Lower leg skin (tissue), 3 donors: ENCODE data around the gene ITGA7.

Source experiments
- CTCF ChIP-seq, 3 donors: fragments of 450-650 bp; IDR thresholded peaks; one replicate each; pipeline ENCODE4 v1.5.1; 2016; ENCODE audit warnings: antibody characterized with exemption in 3 of 3, mild to moderate bottlenecking in 3 of 3, moderate library complexity in 2 of 3
- POLR2A ChIP-seq, 2 donors: fragments of 450-650 bp; IDR thresholded peaks; one replicate each; pipeline ENCODE4 v1.6.1; 2016 to 2017; ENCODE audit warnings: antibody characterized with exemption in 2 of 2, mild to moderate bottlenecking in 1 of 2, moderate library complexity in 1 of 2

DNA sequence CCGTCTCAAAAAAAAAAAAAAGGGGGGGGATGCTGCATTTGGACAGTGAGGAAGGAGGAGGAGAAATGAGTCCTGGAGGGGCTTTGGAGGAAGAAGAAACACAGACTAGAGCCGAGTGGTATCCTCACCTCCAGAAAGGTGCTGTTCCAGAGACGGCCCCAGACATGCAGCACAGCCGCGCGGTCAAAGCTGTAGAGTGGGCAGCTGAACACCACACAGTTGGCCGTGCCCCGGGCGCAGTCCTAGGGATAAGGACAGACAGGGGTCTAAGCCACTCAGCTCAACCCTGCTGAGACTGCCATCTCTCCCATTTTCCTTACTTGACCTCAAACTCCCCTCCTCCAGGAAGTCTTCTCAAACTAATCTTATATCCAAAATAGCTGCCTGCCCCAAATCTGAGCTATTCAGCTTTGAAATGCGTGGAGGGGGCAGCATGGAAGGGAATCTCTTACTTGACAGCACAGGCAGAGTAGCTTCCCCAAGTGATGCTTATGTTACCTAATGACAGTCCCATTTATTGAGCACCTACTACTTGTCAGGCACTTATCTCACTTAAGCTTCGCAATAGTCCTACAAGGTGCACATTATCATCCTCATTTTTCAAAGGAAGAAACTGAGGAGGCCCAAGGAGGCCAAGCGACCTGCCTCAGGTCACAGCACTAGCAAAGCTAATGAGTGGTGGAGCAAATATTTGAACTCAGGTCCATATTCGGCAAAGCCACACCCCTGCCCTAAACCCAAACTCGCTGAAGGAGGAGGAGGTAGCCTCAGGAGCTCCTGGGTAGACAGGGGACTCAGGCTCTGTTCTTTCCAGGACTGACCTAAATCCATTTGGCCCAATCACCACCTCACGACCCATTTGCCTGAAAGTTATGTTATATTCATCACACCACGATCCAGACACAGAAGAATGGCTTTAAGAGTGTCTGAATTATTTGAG lies 18.7 kb downstream of the ITGA7 start:
- no peak for TF ChIP-seq CTCF (IDR thresholded peaks at IDR 0.05)
- no peak for TF ChIP-seq POLR2A (IDR thresholded peaks at IDR 0.05)
